NCI-H2107 treated with DMSO at 0.1 percent for 48 hours (cell line): Measurements from ENCODE around the gene TMTC1.

Source experiments
- DNase-seq: peaks from one replicate; lab custom pipeline; 2025; ENCODE audit not compliant: unreplicated experiment; lab: John Stamatoyannopoulos, UW

Gene TMTC1

DNA sequence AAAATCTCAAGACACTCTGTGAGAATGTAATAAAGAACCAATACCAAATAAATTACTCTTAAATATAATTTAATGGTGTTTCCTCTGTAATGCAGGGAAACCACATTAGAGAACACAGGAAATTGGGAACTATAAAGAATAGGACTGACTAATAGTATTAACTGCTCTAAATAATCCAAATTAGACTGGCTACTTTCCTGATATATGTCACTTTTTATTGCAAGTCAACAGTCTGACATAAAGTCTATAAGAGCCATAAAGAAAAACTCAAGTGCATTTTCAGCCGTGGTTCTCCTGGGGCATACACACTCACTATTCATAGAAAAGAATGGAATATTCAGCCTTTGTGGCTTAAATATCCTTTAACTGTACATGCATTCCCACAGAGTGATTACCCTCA lies 161.5 kb downstream of the TMTC1 start:
- no peak for DNase-seq

- no peak for DNase-seq
Measured at GRCh38 chr12:29620030-29620429, 163.7 kb downstream of the TMTC1 start.

GRCh38 chr12:29617407-29617803 lies 166.3 kb downstream of the TMTC1 start:
- no peak for DNase-seq

DNA sequence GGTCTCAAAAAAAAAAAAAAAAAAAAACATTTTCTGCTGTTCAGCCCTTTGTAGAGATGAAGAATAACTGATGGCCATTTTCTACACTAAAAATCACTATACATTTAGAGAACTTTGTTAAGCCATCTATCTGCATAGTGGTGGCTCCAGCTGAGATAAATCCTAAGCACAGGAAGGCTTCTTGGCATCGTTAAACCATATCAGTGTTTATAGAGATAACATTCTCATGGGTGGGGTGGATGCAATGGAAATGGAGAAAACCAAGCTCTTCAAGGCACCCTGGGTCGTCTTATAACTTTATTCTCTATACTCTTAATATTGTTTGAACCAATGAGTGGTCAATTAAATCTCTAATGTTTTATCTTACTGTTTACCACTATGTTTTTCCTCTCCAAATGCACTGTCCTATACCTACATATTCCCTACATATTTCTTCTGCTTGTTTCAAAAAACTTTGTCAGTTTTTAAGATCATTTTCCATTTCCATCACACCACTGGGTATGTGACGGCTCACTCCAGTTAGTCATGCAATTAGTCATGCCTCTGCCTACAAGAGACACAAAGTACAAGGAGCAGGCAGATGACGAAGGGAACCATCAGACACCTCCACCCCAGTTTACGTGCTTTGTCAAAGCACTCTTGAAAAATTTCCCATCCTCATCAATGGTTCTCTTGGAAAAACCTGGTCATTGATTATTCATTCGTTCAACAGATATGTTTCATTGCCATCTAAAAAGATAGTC lies 166.9 kb downstream of the TMTC1 start:
- no peak for DNase-seq

DNA sequence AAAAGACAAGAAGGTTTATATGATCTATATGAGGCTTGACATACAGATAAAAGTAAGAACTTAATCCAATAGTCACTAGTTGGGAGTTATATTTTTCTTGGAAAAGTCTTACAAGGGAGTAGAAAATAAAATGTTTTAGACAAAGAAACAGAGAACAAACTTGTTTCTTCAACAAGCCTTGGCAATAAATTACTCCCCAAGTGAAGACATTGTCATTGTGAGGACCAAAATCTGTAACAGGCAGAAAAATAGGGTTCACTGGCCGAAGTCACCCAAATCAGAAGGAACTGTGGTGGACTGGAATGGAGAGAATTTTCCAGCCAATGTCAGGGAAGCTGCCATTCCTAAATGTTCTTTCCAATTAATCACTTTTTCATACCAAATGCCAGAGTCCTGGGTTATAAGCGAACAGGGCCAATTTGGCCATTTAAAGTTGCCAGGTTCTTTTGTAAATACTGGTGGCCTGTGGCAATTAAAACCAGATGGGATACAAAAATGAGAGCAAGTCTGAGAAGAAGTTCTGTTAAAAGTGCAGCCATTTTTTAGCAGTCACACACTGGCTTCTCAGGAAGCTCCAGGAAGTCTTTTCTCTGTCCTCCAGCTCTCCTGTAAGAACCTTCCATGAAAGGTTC lies 168.9 kb downstream of the TMTC1 start:
- DNase-seq: no peak

DNA sequence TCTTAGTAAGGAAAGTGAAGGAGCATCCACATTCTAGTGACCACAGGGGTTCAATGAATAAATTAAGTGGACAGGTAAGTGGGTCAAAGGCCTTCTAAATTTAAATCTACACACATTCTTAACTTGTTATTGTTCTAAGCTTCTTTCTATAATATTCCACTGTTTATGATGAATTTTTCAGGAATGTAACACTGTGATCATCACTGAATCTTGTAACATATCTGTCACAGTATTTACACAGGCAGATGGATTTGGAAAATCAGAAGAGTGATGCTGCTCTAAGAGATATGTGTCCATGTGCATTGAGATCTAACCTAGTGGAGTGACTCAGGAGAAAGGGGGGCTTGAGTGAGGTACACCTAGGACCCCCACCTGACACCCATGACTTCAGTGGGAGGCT lies 170.8 kb downstream of the TMTC1 start:
- DNase-seq: no peak

DNA sequence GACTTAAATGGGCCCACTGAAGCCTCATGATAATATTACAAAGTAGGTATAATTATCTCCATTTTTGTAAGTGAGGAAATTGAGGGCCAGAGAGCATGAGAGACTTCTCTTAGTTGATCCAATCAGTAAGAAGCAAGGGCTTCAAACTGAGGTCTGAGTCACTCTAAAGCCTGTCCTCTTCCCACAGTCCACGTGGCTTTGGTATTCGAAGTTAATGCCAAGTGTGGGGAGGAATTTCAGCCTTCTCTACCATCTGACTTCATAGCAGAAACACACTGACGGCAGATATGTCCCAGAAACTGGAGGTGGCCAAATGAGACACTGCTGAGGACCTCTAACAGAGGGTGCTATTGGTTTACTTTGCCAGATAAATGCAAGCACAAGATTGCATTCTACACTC lies 171.8 kb downstream of the TMTC1 start:
- DNase-seq: no peak

- no peak for DNase-seq
Measured at GRCh38 chr12:29610473-29611170, 173.1 kb downstream of the TMTC1 start.

DNA sequence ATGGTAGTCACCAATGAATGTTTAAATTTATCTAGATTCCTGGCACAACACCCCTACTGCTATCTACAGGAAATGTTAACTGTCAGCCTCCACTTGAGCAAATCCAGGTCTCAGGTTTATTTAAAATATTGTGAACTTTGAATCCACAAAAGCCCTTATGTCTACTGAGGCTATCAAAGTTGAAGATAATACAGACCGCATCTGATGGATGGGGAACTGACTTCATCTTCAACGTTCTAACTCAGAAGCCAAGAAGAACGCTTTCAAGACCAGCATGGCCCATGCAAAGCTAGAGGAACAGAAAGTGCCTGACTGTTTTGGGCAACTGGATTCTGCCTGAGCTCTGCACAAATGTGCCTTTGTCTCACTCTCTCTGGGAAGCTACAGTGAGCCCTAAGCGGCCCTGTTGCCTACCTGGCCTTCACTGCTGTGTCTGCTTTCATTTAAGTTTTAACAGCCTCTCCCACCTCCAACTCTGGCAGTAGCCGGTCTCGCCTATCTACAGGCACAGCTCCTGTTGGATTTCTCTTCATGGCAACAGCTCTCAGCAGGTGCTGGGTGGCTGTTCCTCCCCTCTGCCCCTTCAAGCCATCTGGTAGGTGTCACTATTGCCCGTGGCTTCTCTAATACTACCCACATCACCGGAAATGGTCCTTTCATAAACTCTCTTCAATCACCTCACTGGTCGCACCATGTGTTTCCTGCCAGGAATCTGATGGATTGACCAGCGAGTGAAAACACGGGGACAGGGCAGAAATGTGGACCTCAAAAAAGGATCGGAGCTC lies 174.1 kb downstream of the TMTC1 start:
- DNase-seq: no peak

DNA sequence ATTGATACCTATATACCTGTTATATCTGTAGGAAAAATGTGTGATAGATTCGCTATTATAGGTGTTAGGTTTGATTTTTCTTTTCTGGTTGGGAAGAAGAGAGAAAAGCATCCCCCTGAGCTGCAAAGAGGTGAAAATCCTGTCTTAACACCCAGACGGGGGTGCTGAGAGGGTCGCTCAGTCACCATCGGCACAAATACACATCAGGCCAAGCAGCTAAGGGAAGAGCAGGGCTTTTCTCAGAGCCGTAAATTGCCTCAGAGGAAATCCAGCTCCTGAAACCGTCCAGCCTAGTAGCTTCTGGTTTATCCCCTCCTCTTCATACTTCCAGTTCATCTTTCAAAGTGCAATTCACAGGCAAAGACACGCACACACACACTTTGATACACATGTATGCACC lies 175.2 kb downstream of the TMTC1 start:
- DNase-seq: no peak

- DNase-seq: no peak
Measured at GRCh38 chr12:29599381-29599780, 184.4 kb downstream of the TMTC1 start.

DNA sequence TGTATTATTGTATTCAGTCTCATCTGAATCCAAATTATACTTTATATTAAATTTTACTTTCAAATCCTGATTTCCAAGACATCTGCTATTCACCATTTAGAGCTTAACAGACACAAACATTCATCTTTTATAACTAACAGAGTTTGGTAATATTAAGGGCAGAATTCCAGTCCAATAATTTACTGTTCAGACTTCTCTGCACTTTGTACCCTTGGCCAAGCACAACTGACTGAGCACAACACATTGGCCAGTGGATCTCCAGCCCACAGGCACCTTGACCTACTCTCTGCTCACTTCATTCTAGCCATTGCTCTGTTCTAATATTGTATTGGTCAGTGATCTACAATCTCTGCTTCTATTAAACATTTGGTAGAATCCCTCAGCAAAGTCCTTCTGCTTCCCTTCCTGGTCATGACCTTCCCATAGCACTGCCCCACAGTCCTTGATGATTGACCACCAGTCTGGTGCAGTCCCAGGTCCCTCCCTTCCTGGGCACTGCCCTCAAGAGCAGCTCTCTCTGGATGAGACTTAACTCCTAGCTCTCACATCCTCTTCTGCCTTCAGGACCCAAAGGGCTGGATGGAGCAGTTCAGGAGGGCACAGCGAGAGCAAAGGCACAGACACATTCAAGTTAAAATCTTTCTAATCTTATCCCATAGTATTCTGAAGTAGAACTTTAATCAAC lies 188.5 kb downstream of the TMTC1 start:
- no peak for DNase-seq

DNA sequence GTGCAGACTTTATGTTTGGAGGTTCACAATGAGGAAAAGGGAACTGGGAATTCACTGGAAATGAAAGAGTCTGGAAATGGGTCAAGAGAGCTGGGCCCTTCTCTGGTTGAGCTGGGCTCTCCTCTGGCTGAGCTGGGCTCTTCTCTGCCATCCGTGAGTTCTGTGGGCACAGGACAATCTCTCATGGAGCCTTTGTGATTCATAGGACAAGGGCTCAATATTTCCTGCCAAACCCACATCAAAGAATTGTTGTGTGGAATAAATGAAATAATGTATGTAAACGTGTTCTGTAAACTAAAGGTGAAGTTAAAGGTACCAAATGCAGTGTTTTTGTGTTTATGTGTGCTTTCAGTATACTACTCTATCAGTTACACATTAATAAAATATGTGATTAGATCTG lies 190.7 kb downstream of the TMTC1 start:
- DNase-seq: no peak

GRCh38 chr12:29591140-29592020 lies 192.4 kb downstream of the TMTC1 start:
- DNase-seq: no peak

GRCh38 chr12:29589851-29590250 lies 193.9 kb downstream of the TMTC1 start:
- no peak for DNase-seq

DNA sequence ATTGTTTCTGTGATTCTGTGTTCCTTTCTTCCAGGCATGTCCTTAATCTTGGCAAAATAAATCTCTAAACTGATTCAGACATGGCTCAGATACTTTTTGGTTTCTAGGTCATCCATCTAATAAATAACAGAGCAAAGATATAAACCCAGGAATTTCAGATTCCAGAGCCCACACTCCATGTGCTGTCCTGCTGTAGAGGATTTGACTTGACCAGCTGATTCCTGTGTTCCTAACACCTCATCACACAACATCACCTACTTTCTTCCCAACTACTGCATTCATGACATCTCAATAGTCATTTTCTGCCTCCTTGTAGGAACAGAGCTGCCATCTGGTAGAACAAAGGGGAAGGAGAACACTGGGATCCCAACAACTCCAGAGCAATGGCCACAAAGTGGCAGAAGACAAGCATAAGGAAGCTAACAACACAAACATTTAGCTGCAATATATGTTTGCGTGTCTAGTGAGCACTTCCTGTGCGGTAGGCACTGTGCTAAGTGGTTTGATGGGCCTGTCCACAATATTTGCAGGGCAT lies 194.4 kb downstream of the TMTC1 start:
- no peak for DNase-seq

DNA sequence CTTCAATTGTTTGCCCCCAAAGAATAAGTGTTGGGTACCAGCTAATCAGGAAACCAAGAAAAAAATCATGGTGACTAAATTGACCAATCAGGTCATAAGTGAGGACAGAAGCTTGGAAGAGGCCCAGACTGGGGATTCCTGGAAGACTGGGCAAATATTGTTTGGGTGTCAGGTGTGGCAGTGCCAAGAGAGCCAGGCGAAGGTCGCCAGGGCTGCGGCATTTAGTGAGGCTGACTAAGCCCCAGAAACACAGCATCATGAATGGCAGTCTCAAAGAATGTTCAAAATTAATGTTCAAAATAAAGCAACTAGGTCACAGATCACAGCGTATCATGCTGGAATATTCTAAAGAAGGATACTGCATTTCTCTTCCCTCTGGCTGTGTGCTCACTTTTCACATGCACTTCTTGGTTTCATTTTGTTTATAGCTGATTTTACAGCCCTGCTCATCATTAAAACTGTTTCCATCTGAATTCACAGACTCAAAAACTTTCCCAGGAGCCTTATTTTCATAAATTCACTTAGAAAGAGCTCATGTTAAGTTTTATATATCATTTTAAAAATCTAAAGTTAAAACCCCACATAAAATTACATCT lies 201.0 kb downstream of the TMTC1 start:
- DNase-seq: no peak

DNA sequence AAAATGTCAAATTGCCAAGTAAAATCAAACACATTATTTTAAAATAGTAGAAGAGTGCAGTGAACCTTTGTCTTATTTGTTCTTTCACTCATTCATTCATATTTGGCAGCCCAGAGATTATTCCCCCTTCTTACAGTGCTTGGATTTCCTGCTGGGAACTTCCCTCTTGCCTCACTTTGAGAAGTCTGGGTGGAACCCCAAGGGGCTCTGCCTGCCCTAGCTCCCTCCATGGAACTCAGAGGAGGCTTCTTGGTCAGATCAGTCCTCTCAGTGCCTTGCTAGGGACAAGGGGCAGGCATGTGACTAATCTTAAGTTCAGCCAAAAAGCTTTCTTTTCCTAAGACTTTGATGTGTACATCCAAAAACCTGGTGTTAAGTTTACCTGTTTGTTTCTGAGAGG lies 201.6 kb downstream of the TMTC1 start:
- no peak for DNase-seq

DNA sequence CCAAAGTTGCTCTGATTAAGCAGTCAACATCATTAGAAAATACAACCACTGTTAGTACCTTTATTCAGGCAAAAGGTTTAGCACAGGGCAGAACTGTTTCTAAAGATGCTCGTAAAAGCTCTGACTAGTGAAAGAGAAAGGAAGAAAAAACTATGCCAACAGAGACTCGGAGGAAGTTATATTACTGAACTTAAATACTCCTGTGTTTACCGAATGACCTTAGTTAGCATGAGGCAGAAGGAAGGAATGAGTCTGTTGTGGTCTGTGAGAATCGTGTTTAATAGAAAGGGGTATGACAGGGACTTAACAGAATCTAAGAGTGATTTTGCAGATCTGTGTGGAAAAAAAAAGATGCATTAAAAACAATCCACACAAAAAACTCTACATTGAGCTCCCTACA lies 202.1 kb downstream of the TMTC1 start:
- no peak for DNase-seq
